DND-41 (cell line): Measurements from ENCODE around the gene CIB1.

Experiments
- ATAC-seq: fragments of 200-7000 bp; cut with Tn5 transposase; 3 replicates; pipeline ENCODE4 v1.9.1; 2021; ENCODE audit warnings: low read depth; ENCODE audit not compliant: insufficient read depth
- DNase-seq: peaks from one replicate; pipeline ENCODE4 v3.0.0-alpha.2; 2020
- H2AFZ ChIP-seq: 2 replicates; pipeline ENCODE4 v1.6.0; 2012; ENCODE audit warnings: low read depth, low read length
- H3K27ac ChIP-seq: 2 replicates; pipeline ENCODE4 v1.5.1; 2012; ENCODE audit warnings: low read length, inconsistent platforms
- H3K27me3 ChIP-seq: fragments of 200-600 bp; sonication (generic); 2 replicates; pipeline ENCODE4 v1.6.0; 2012; ENCODE audit warnings: low read length, mild to moderate bottlenecking, inconsistent platforms; ENCODE audit not compliant: insufficient read depth, poor library complexity
- H3K36me3 ChIP-seq: 2 replicates; pipeline ENCODE4 v1.5.1; 2012; ENCODE audit warnings: low read length, inconsistent platforms; ENCODE audit not compliant: insufficient read depth
- H3K4me1 ChIP-seq: 2 replicates; pipeline ENCODE4 v1.5.1; 2012; ENCODE audit warnings: mild to moderate bottlenecking, low read length; ENCODE audit not compliant: insufficient read depth
- H3K4me2 ChIP-seq: 2 replicates; pipeline ENCODE4 v1.6.0; 2012; ENCODE audit warnings: mild to moderate bottlenecking, moderate library complexity, low read length, inconsistent platforms; ENCODE audit not compliant: insufficient read depth
- H3K4me3 ChIP-seq, 2 experiments: fragments of 200-600 bp in 1 of 2; shearing (Covaris generic) in 1 of 2; 2 replicates each; pipeline ENCODE4 v1.5.1; 2012 to 2016; ENCODE audit warnings: inconsistent platforms in 2 of 2, low read length in 2 of 2, mild to moderate bottlenecking in 2 of 2, low read depth in 1 of 2, moderate library complexity in 1 of 2
- H3K79me2 ChIP-seq: 2 replicates; pipeline ENCODE4 v1.6.0; 2012; ENCODE audit warnings: low read length, inconsistent platforms; ENCODE audit not compliant: insufficient read depth
- H3K9ac ChIP-seq: 2 replicates; pipeline ENCODE4 v1.6.0; 2012; ENCODE audit warnings: low read depth, mild to moderate bottlenecking, inconsistent platforms, low read length, moderate library complexity
- H3K9me3 ChIP-seq: 2 replicates; pipeline ENCODE4 v1.5.1; 2012; ENCODE audit warnings: low read length, moderate library complexity, mild to moderate bottlenecking, inconsistent platforms; ENCODE audit not compliant: insufficient read depth, severe bottlenecking
- H4K20me1 ChIP-seq: 2 replicates; pipeline ENCODE4 v1.6.0; 2012; ENCODE audit warnings: low read length; ENCODE audit not compliant: insufficient read depth
- CTCF ChIP-seq: IDR thresholded peaks from 2 replicates; pipeline ENCODE4 v1.5.1; 2012; ENCODE audit warnings: borderline replicate concordance, low read length, moderate library complexity, mild to moderate bottlenecking; ENCODE audit not compliant: poor library complexity, severe bottlenecking; ENCODE audit errors: extremely low read depth
- EZH2 ChIP-seq: IDR thresholded peaks from 3 replicates; pipeline ENCODE4 v1.6.1; 2012; ENCODE audit warnings: borderline replicate concordance, low read depth, mild to moderate bottlenecking, moderate library complexity, low read length, inconsistent platforms; ENCODE audit not compliant: severe bottlenecking

Gene CIB1

GRCh38 chr15:90213818-90214204 is 19.9 kb downstream of the CIB1 start:
- Histone ChIP-seq H3K4me2 (no peak overlapping the region), H3K27me3 (no peaks in the 10 kb centered on the region), H3K79me2 (no peaks in the 10 kb centered on the region), H3K4me3 (no peak overlapping the region), H3K9me3 (no peaks in the 10 kb centered on the region), H3K36me3 (no peaks in the 10 kb centered on the region), H4K20me1 (no peaks in the 10 kb centered on the region), H2AFZ (no peak overlapping the region), H3K4me1 (no peaks in the 10 kb centered on the region), H3K27ac (no peak overlapping the region), H3K9ac (no peak overlapping the region)
- DNase-seq: no peak
- TF ChIP-seq EZH2: no peak
- no peak for TF ChIP-seq CTCF
- no peak for ATAC-seq

- Histone ChIP-seq H3K27me3 (no peaks in the 10 kb centered on the region), H3K79me2 (no peaks in the 10 kb centered on the region), H3K4me2 (no peak overlapping the region), H2AFZ (no peak overlapping the region), H3K9ac (no peak overlapping the region), H3K27ac (no peak overlapping the region), H3K4me3 (no peak overlapping the region), H3K36me3 (no peaks in the 10 kb centered on the region), H3K4me1 (no peaks in the 10 kb centered on the region), H3K9me3 (no peaks in the 10 kb centered on the region), H4K20me1 (no peaks in the 10 kb centered on the region)
- TF ChIP-seq CTCF (no peak), EZH2 (no peak)
- no peak for DNase-seq
- no peak for ATAC-seq
Observed at GRCh38 chr15:90213122-90213817, 20.5 kb downstream of the CIB1 start.

GRCh38 chr15:90212221-90213098 is 21.3 kb downstream of the CIB1 start:
- Histone ChIP-seq H3K27me3 (no peaks in the 10 kb centered on the region), H3K27ac (no peak overlapping the region), H3K4me3 (no peak overlapping the region), H3K4me1 (no peaks in the 10 kb centered on the region), H3K79me2 (no peaks in the 10 kb centered on the region), H4K20me1 (no peaks in the 10 kb centered on the region), H3K36me3 (no peaks in the 10 kb centered on the region), H3K4me2 (no peak overlapping the region), H3K9me3 (no peaks in the 10 kb centered on the region), H3K9ac (no peak overlapping the region), H2AFZ (no peak overlapping the region)
- TF ChIP-seq EZH2 (no peak), CTCF (no peak)
- ATAC-seq (no peak), DNase-seq (no peak)
